ENCODE data around the gene CADM2.

DNA sequence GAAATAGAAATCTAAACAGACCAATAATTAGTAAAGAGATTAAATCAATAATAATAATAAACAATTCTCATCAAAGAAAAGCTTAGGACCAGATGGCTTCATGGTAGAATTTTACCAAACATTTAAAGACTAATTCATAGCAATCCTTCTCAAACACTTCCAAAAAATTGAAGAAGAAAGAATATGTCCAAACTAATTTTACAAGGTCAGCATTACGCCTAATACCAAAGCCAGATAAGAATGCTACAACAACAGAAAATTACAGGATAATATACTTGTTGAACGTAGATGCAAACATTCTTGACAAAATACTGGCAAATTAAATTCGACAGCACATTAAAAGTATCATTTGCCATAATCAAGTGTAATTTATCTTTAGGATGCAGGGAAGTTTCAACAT lies 36.1 kb upstream of the CADM2 start:
- TF ChIP-seq, protein P1, sequence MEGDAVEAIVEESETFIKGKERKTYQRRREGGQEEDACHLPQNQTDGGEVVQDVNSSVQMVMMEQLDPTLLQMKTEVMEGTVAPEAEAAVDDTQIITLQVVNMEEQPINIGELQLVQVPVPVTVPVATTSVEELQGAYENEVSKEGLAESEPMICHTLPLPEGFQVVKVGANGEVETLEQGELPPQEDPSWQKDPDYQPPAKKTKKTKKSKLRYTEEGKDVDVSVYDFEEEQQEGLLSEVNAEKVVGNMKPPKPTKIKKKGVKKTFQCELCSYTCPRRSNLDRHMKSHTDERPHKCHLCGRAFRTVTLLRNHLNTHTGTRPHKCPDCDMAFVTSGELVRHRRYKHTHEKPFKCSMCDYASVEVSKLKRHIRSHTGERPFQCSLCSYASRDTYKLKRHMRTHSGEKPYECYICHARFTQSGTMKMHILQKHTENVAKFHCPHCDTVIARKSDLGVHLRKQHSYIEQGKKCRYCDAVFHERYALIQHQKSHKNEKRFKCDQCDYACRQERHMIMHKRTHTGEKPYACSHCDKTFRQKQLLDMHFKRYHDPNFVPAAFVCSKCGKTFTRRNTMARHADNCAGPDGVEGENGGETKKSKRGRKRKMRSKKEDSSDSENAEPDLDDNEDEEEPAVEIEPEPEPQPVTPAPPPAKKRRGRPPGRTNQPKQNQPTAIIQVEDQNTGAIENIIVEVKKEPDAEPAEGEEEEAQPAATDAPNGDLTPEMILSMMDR (conservative IDR thresholded peaks at IDR 0.05; ENCODE audit: low read depth, low read length) = no peak
- no peak for TF ChIP-seq EZH2 (IDR thresholded peaks at IDR 0.05; ENCODE audit: low read length, unreplicated experiment)
